ENCODE results near the gene ICAM2.

ICAM2 gene

DNA sequence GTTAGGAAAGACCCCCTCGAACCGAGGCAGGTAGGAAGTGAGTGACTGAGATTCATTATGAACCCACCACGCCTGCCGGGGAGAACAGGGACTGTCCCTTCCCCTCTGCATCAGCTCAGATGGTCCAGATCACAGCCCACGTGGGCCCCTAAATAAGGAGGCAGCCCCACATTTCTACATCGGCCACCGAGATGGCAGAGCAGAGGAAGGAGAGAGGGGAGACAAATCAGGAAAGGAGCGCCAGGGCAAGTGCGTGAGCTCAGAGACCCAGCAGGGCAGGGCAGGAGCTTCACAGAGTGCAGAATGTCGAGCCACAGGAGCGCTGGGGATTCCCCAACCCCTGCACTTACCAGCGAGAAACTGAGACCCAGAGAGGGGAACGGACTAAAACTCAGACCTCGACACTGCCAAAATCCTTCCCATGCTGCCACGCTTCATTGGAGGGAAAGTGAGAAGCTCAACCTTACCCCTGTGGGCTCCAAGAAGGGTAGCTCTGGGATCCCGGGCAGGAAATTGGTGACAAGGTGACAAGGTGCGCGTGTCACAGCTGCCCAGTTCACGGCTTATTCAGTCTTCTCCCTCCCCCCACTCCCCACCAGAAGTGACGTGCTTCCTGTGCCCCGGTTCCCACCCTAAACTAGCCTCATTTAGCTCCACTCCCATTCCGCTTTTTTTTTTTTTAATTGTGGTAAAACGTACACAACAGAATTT, at the start of gene ICAM2:
Gene ICAM2 (minus strand): TSS at position 578 of the 711 bp plus-strand sequence. CDS start 13,942 bp downstream, outside the sequence.
- peak; percentile 71 to 74 for DNase-seq (ENCODE audit: low read depth in 2 of 2)

DNA sequence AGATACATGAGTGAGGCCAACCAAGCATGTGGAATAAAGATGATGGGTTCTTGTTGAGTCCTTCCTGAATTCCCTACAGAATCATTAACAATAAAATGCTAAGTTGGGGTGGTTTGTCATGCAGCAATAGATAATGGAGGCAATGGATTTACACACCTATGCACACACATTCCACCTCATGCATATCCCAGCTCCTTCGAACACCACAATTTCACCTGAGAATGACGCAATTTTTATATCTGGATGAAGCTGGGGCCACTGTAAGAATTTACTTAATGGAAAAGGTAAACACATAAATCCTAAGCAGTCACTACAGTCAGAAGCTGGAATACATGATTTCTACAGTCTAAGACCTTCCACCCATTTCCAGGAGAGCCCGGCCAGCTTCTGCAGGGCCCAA, 49.8 kb upstream of the ICAM2 start:
- no peak for DNase-seq (ENCODE audit: low read depth in 2 of 2)

DNA sequence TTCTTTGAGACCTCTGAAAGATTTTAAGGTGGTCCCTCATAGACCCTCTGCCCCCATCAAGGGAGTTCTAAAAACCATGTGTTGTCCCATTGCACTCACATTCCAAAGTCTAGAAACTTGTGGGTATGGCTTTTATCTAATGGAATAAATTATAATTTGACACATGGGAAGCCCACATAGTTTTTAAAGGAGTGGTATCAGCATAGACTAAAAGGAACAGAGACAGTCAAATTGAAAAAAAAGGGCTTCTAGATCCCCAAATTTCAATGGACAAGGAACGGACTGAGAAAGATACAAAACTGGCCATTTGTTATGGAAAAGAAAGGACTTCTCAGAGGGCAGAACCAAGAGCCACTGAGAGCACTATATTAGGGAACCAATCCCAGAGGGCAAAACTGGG, 48.7 kb upstream of the ICAM2 start:
- no peak for DNase-seq (ENCODE audit: low read depth in 2 of 2)

DNA sequence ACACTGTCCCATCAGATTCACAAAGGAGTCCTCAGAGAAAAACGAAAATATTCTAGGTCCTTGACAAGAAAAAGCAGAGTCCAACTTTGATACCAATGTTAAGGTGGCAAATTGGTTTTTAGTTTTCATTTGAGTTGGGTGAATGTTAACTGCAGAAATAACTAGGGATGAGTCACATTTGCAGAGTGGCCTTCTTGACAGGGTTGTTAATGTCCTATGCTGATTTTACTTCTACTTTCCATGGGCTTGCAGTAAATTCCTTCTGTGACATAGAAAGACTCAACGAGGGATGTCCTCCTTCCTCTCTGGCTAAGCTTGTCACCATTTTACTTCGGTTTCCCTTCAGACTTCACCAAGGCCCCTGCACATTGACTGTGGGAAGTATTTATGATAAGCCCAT, 47.2 kb upstream of the ICAM2 start:
- DNase-seq (ENCODE audit: low read depth in 2 of 2): no peak

DNA sequence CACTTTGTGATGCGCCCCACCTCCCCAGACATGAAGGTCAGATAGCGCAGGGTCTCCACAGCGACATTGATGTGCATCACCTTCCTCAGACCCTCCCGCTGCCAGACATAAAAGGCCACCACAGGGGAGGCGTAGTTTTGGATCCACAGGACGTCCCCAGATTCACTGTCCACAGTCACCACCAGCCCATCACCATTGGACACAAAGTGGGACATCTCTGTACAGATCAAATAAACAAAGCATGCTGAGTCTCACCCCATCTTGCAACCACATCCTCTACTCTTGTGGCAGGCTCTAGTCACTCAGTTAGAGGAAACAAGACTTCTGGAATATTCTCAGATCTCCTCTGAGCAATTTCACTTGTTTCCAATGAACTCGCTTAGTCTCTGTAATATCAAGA, 46.3 kb upstream of the ICAM2 start:
- no peak for DNase-seq (ENCODE audit: low read depth in 2 of 2)

DNA sequence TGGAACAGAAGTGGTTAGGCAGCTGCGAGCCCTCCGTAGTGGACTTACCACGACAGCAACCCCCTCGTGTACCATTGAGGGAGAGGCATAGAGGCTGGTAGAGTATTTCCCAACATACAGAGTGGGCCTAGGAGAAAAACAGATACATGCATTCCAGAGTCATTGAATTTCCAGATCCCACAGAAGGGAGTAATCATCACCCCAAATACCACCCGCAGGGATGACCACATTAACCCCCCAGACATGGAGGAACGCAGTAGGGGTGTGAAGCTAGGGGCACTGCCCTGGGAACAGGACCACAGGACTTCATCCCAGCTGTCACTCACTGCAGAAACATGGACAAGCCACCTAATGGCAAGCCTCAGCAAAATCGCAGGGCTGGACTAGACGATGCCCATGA, 44.7 kb upstream of the ICAM2 start:
- DNase-seq (ENCODE audit: low read depth in 2 of 2): no peak

DNA sequence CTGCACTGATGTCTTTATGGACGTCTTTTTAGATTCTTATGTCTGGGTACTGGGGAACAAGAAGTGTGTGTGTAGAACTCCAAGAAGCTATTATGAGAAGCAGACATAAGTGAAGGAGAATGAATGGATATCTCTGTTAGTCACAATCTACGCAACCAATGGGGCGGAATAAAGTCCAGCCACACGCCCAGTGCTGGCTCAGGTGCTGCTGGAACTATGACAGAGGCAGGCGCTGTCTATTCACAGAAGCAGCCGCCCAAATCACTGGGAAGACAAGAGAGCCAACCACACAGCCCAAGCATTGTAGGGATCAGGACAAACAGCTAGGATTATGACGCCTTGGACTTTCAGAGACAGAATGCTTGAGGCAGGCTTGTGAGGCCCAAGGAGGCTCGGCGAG, 43.9 kb upstream of the ICAM2 start:
- DNase-seq (ENCODE audit: low read depth in 2 of 2): no peak

DNA sequence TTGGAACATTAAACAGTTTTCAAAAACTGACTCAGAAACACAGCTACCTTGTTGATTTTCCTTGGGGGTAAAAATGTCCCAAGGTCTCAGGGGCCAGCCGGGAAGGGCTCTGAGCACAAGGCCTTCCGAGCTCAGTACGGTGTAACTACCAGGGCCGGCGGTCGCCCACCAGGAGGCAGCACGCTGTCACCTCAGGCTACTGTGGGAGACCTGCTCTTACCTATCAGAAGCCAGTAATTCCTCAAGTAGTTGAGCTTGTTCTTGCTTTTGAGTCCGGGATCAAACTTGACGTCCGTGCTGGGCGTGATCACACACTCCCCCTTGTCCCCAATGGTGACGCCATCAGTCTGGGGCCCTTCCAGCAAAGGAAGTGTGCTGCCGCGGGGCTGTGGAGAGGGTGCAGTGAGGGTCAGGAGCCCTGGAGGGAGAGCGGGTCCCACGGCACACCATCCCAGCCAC, 43.4 kb upstream of the ICAM2 start:
- DNase-seq (ENCODE audit: low read depth in 2 of 2): peak; percentile 17 to 39

DNA sequence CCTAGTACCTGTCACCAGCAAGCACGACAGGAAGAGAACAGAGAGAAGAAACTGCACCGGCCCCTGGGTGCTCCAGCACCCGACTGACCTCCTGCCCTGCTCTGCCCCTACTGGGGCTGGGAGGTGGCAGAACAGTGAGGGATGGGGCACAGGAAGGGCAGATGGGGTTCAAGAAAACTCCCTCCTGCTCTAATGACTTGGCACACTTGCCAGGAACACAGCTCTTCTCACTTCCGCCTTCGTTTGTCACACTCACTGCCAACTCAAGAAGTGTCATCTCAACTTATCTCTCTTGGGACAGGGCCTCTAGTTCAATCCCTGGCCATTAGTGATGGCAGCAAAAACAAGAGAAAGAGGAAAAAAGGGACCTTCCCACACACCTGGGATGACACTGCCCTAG, 42.7 kb upstream of the ICAM2 start:
- no peak for DNase-seq (ENCODE audit: low read depth in 2 of 2)

DNA sequence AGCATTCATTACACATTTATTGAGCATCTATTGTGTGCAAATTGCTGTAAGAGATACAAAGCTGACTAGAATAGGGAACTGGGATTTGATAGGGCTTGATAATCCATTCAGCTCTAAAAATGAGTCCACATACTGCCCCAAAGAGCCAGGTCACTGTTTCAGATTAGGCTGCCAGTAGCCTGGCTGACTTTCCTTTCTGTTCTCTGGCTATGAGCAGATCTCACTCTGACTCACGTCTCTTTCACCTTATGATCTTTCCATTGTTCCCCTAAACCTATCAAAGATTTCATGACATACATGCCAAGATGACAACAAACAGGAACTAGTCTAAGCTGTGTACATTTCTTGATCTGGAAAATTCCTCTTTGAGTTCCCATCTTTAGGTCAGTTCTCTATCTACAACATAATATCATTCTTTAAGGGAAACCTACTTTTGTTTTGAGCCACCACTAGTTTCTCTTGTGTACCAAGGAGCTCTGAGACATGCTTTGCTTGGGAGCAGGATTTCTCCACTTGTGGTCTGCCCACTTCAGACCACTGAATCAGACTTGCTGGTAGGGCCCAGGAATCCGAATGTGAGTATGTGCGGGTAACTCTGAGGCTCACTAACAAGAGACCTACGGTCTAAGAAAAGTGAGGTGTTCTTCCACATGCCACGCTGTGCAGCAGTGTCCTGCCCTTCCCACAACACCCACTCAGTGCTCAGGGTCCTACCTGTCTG, 40.9 kb upstream of the ICAM2 start:
- peak in 1 of 2 donors; percentile 16 for DNase-seq (ENCODE audit: low read depth in 2 of 2)

DNA sequence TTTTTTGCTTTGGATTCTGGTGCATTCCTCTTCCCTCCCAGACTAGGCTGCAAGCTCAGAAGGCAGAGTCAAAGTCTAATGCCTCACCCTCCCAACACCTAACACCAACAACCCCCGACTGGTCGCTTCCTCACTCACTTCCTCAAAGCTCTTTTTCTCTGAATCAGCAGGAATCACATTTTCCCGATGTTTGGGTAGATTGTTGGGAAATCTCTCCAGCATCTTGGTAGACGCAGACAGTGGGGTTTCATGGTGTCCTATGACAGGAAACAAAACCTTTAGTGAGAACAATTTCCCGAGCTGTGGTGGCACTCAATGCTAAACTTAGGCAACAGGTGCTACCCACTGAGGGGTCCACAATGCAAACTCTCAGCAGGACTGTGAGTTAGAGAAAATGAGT, 39.9 kb upstream of the ICAM2 start:
- DNase-seq (ENCODE audit: low read depth in 2 of 2): no peak

DNA sequence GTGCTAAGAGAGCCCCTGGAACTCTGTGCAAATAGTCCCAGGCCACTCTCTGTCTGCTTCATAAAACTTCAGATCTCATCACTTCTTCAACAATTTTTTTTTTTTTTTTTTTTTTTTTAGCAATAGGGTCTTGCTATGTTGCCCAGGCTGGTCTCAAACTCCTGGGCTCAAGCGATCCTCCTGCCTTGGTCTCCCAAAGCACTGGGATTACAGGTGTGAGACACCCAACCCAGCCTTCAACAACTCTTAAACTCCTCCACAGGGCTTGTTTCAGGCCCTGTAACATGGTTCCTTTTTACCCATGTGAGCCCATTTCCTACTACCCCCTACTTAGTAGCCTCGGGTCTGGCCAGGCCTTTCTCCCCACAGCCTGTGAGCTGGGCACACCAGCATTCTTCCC, 39.3 kb upstream of the ICAM2 start:
- DNase-seq (ENCODE audit: low read depth in 2 of 2): no peak

DNA sequence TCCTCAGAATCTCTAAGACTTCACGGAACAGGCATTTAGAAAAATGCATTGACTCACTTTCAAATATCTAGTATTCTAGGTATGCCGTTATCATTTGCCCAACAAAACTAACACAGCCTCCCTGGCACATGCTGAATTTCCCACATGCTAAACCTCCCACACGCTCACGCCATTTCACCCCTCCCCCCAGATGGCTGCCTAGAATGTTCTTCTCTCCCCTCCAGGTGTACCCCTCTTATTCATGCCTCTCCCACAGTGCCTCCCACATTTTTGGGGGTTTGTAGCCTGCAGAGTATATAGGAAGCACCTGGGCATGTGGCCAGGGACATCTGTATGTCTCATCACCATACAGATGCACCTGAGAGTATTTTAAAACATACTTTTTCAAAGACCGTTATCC, 38.2 kb upstream of the ICAM2 start:
- DNase-seq (ENCODE audit: low read depth in 2 of 2): no peak

DNA sequence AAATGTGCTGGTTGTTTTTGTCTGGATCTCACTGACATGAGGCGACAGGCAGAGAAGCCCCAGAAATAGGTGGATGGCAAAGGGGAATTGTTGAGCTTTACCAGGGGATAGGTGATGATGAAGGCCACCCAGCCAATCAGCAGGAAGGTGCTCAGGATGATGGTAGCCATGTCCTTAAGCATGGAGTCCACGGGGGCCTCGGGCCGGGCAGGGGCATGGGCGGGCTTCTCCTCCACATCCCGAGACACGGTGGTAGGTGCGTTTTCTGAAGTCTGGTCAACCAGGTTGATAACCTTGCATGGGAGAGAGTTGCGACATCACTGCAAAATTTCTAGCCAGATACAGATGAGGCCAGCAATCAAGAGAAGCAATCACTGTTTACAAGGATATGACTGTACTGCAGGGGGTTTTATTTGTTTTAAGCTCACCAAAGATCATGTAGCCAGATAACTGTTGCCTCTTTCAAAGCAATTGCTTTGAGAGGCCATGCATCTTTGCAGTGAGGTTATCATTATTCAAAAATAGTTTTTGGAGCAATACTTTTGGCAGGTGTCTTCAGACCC, 37.3 kb upstream of the ICAM2 start:
- DNase-seq (ENCODE audit: low read depth in 2 of 2): no peak

DNA sequence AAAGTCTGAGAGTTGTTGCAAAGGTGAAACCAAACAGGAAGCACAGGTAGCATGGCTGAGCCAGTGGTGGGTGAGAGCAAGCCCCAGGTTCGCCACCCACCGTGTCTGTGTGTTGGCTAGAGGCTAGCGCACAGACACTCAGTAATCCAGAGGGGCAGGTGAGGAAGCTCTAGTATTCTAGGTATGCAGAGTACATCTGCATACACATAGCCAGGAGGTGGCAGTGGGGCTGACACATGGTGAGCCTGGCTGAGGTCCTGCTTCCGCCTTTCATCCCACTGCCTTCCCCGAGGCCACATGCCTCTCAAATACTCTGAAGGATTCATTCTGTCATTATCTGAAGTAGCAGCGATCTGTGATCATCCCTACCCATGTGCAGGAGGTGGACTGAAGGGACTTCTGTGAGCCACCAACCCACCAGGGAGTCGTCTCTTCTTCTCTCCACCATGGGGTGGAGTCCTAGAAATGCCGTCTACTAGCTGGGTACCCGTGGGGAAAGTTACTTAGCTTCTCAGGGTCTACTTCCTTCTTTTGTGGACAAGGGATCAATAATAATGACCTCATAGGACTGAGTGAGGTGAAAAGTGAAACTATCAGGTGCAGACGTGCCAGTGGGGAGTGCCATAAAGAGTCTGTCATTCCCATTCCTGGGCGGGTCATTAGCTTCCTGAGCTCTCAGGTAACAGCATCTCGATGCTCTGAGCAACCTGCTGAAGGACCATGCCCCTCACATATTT, 36.0 kb upstream of the ICAM2 start:
- no peak for DNase-seq (ENCODE audit: low read depth in 2 of 2)

DNA sequence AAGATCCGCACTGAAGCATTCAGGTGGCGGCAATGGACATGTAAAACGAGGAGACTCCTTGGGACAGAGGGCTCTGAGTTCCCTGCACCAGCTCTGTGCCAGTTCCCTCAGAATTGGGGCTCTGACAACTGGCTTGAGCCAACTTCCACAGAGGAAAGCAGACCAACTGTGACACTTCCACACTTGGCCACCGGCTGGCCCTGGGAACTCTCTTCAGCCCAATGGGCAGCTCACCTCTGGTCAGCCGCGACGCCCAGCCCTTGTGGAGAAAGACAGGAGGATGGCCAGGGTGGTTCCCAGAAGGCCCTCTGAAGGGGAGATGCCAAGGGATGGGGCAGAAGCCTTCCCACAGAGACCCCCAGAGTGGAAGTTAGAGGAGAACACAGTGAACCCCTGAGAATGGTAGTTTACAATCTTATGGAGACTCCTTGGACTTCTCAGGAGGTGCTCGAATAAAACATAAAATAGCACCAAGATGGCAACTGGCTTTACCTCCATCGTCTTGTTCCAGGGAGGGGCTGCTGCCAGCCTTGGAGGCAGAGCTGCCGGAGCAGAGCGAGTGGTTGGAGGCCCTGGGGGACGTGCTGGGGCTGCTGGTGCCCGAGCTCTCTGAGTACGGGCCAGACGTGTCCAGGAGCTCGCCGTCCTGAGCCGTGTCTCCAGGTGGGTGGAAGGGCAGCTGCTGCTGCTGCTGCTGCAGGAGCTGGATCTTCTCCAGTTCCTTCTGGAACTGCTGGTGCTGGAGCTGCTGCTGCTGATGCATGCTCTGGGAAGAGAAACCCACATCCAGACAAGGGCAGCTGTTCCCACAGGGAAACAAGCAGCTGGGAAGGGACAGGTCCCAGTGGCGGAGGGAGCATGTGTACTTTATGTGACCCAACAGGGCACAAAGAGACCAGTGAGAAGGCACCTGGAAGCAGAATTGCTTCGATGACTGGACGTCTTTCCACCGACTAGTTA, 35.0 kb upstream of the ICAM2 start:
- DNase-seq (ENCODE audit: low read depth in 2 of 2): no peak

DNA sequence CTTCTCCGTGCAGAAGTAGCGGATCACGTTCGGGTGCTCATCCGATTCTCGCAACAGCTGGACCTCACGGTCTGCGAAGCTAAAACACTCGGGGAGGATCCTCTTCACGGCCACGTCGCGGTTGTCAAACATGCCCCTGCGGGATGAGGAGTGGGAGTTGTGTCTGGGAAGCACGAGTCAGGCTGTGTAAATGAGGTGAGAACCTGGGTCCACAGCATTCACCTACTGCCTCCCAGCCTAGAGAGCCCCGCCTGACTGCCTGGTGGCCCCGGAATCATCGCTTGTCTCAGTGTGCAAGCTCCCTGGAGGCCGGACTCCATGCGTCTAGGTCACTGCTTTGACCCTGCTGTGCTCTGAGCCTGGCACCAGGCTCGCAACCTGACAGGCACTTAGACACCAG, 33.9 kb upstream of the ICAM2 start:
- no peak for DNase-seq (ENCODE audit: low read depth in 2 of 2)

DNA sequence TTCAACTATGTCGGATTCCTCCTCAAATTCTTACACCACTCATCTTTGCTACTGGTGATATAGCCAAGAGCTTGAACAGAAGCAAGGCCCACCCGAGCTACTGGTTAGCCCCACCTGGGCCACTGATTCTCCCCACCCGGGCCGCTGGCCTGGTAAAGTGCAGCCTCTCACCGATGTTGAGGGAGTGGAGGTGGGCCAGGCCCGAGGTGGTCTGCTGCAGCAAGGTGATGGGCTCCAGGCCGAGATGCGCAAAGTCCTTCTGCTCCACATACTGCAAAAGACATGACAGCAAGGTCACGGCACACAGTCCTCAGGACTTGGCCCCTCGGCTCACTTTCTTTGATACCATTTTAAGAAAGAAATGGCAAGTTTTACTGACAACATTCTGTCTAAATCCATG, 32.7 kb upstream of the ICAM2 start:
- DNase-seq (ENCODE audit: low read depth in 2 of 2): no peak

DNA sequence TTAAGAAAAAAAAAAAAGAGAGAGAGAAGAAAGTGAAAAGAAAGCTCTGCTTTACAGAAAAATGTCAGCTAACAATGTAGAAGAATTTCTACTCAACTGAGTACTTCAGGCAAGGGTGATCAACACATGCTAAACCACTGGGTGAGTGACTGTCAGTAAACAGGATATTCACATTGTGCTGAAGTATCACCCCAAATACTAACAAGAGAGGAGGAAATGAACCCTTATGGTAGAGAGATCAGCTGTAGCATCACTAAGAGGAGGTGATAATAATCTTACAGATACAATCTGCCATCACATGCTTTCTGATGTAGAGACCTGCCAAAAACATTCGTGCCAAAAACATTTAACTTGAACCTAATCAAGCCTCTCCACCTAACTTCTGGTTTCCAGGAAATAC, 30.7 kb upstream of the ICAM2 start:
- DNase-seq (ENCODE audit: low read depth in 2 of 2): no peak

DNA sequence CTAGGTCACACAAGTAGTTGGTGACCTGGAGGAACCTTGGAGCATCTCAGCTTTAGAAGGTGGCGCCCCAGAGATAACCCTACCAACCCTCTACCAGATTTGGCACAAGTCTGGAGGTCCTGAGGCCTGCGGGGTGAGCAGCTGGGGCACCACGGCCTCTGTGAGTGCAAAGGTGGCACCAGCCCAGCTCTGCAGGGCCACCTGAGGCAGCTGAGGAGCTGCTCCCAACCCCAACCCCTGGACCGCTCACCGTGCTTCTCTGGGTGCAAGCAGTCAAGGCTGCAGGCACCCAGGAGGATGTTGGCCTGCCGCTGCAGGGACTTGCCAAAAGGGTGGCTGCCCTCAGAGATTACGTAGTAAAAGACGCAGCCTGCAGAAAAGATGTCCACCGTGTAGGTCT, 28.4 kb upstream of the ICAM2 start:
- DNase-seq (ENCODE audit: low read depth in 2 of 2): no peak

DNA sequence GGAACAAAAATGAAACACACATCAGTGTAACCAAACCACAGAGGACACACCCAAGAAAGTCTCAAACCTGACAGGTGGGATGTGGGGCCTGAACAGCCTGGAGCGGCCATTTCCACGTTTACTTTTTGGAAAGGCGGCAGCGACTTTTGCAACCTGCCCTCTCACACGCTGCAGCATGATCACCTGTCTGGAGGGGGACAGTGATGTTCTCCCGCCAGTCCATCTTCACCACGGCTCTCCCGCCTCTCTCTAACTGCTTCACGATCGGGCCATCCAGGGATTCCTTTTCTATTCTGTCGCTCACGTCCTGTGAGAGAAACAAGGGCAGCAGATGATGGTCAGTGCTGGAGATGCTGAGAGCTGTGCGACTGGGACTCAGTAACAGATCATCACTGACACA, 24.7 kb upstream of the ICAM2 start:
- no peak for DNase-seq (ENCODE audit: low read depth in 2 of 2)
